ENCODE measurements around the gene LEKR1. TPM values are rescaled to one million over a fixed set of nuclear protein-coding genes. Genes with fewer than 3 reads are reported as not detected.

LEKR1 gene
- total RNA-seq, 2 donors from 2014 or later: 0.75 to 2.8 TPM

GRCh38 chr3:157051591-157051990, 225.4 kb downstream of the LEKR1 start:
- no peaks in the 10 kb centered on the region for H3K9me3 ChIP-seq (ENCODE audit: control insufficient read depth, low read length, poor library complexity, severe bottlenecking)
- Mint-ChIP-seq H3K4me1 (no peaks in the 10 kb centered on the region), H3K27ac (no peak overlapping the region), H3K27me3 (peaks cover 24% of the 10 kb centered on the region), H3K4me3 (no peak overlapping the region), H3K36me3 (ENCODE audit: low read depth) (no peaks in the 10 kb centered on the region)
- no peak for ATAC-seq
- DNase-seq: no peak

DNA sequence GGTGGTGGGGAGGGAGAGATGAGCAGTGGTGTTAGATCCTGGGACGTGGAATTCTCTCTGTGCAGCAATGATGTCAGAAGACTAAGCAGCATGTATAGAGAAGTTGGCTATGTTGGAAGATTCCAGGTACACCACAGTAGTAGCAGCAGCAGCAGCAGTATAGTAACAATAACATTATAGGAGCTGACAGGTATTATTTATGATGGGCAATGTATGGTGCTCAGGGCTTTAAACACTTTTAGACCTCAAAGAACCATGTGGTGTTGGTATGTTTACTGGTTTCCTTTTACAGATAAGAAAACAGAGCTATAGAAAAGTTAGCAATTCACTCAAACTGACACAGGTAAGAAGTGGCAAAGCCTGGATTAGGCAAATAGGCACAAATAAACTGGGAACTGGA, 229.9 kb downstream of the LEKR1 start:
- Mint-ChIP-seq H3K4me3 (no peak overlapping the region), H3K27ac (no peak overlapping the region), H3K36me3 (ENCODE audit: low read depth) (no peaks in the 10 kb centered on the region), H3K27me3 (peaks cover 34% of the 10 kb centered on the region), H3K4me1 (peaks cover 4% of the 10 kb centered on the region)
- H3K9me3 ChIP-seq (ENCODE audit: control insufficient read depth, low read length, poor library complexity, severe bottlenecking): no peaks in the 10 kb centered on the region
- no peak for DNase-seq
- no peak for ATAC-seq

GRCh38 chr3:157058392-157059071, 232.4 kb downstream of the LEKR1 start:
- no peak overlapping the region for H3K4me3 Mint-ChIP-seq
- no peaks in the 10 kb centered on the region for H3K36me3 Mint-ChIP-seq (ENCODE audit: low read depth)
- peaks cover 5% of the 10 kb centered on the region for H3K4me1 Mint-ChIP-seq
- H3K27ac Mint-ChIP-seq: no peak overlapping the region
- H3K9me3 ChIP-seq (ENCODE audit: control insufficient read depth, low read length, poor library complexity, severe bottlenecking): no peaks in the 10 kb centered on the region
- DNase-seq (no peak), ATAC-seq (no peak)
- H3K27me3 Mint-ChIP-seq: peaks cover 33% of the 10 kb centered on the region

- Mint-ChIP-seq H3K4me1 (peaks cover 7% of the 10 kb centered on the region), H3K36me3 (ENCODE audit: low read depth) (no peaks in the 10 kb centered on the region), H3K27ac (no peak overlapping the region), H3K27me3 (peaks cover 28% of the 10 kb centered on the region), H3K4me3 (no peak overlapping the region)
- no peaks in the 10 kb centered on the region for H3K9me3 ChIP-seq (ENCODE audit: control insufficient read depth, low read length, poor library complexity, severe bottlenecking)
- DNase-seq: no peak
- ATAC-seq: no peak
Measured at GRCh38 chr3:157059181-157059580, 233.0 kb downstream of the LEKR1 start.

DNA sequence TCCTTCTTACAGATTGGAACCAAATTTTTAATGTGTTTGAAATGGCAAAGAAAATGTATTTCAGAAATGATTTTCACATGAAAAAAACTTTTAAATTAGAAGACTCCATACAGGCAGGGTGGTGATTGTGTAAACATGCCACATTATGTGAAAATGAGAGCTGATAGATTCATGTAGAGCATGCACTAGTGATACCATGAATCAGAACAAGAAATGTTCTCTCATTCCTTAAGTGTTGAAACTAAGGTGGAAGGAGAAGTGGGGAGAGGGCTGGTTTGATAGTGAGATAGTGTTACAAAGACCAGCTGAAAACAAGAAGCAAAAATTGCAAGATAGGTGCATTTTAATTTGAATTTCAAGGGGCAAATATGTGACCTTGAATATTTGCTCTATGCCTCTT, 233.5 kb downstream of the LEKR1 start:
- Mint-ChIP-seq H3K36me3 (ENCODE audit: low read depth) (no peaks in the 10 kb centered on the region), H3K4me1 (peaks cover 7% of the 10 kb centered on the region), H3K27me3 (peaks cover 28% of the 10 kb centered on the region), H3K27ac (no peak overlapping the region), H3K4me3 (no peak overlapping the region)
- ATAC-seq (no peak), DNase-seq (no peak)
- no peaks in the 10 kb centered on the region for H3K9me3 ChIP-seq (ENCODE audit: control insufficient read depth, low read length, poor library complexity, severe bottlenecking)

- H3K4me3 Mint-ChIP-seq: no peak overlapping the region
- ATAC-seq: no peak
- H3K9me3 ChIP-seq (ENCODE audit: control insufficient read depth, low read length, poor library complexity, severe bottlenecking): no peaks in the 10 kb centered on the region
- peaks cover 11% of the 10 kb centered on the region for H3K4me1 Mint-ChIP-seq
- H3K27me3 Mint-ChIP-seq: peaks cover 19% of the 10 kb centered on the region
- no peaks in the 10 kb centered on the region for H3K36me3 Mint-ChIP-seq (ENCODE audit: low read depth)
- no peak for DNase-seq
- no peak overlapping the region for H3K27ac Mint-ChIP-seq
Measured at GRCh38 chr3:157061265-157061664, 235.1 kb downstream of the LEKR1 start.

DNA sequence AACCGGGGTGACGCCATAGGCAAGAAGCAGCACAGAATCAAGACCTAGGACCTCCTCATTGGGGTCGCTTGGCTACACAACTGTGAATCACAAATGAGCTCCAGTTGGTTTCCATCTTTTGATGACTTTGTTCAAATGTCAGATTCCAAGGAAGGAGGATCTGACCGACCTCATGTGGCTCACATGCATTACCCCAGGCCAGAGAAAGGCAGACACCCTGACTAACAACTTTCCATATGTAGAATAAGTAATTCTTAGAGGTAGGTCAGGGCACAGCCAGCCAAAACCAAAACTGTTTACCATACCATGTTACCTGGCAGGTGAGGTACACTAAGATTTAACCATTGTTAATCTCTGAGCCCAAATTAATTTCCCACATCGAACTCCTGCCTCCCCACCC, 237.3 kb downstream of the LEKR1 start:
- H3K27ac Mint-ChIP-seq: no peak overlapping the region

GRCh38 chr3:157063926-157064325, 237.8 kb downstream of the LEKR1 start:
- ATAC-seq: no peak
- no peak overlapping the region for H3K4me3 Mint-ChIP-seq
- peaks cover 32% of the 10 kb centered on the region for H3K4me1 Mint-ChIP-seq
- no peaks in the 10 kb centered on the region for H3K36me3 Mint-ChIP-seq (ENCODE audit: low read depth)
- H3K9me3 ChIP-seq (ENCODE audit: control insufficient read depth, low read length, poor library complexity, severe bottlenecking): no peaks in the 10 kb centered on the region
- no peak for DNase-seq
- H3K27me3 Mint-ChIP-seq: peaks cover 12% of the 10 kb centered on the region
- H3K27ac Mint-ChIP-seq: no peak overlapping the region

More for the DNA sequence above, 237.3 kb downstream of the LEKR1 start:
- DNase-seq (no peak), ATAC-seq (no peak)
- Mint-ChIP-seq H3K36me3 (ENCODE audit: low read depth) (no peaks in the 10 kb centered on the region), H3K4me1 (peaks cover 31% of the 10 kb centered on the region), H3K27me3 (peaks cover 12% of the 10 kb centered on the region), H3K4me3 (no peak overlapping the region)
- no peaks in the 10 kb centered on the region for H3K9me3 ChIP-seq (ENCODE audit: control insufficient read depth, low read length, poor library complexity, severe bottlenecking)

DNA sequence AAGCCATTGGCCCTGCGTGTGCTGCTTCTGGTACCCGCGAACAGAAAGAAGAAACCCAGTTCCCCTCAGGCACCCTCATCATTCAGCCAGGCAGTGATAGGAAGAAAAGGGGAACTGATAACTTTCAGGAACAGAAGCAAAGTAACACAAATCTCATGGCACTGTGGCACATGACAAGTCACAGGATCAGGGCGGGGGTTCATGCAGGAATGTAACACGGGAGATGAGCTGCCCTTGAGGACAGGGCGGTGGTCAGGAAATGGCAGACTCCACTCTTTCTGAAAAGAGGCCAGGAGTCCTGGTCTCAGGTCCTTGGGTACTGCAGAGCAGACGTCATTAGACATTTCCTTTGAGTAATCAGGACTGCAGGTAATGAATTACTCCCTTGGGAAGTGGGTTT, 238.2 kb downstream of the LEKR1 start:
- Mint-ChIP-seq H3K36me3 (ENCODE audit: low read depth) (no peaks in the 10 kb centered on the region), H3K4me1 (peaks cover 32% of the 10 kb centered on the region), H3K27me3 (peaks cover 9% of the 10 kb centered on the region), H3K4me3 (no peak overlapping the region), H3K27ac (no peak overlapping the region)
- no peak for ATAC-seq
- DNase-seq: no peak
- no peaks in the 10 kb centered on the region for H3K9me3 ChIP-seq (ENCODE audit: control insufficient read depth, low read length, poor library complexity, severe bottlenecking)

DNA sequence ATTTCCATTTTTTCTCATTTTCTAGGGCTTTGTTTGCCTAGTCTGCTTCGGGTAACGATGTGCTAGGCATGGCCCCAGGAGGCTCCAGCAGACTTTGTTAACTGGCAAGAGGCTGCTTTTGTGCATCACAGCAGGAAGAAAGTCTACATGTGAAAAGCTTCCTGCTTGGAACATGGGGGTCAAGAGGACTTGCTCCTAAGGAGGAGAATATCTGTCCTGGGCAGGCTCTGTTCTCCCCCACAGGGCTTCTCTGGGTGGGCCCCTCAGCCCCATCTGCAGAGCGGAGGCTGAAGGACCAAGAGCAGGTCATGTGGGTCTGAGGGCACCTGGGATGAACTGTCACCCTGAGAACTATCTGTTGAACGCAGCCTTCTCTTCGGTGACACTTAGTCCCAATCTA, 239.0 kb downstream of the LEKR1 start:
- H3K4me1 Mint-ChIP-seq: peaks cover 31% of the 10 kb centered on the region
- peaks cover 5% of the 10 kb centered on the region for H3K27me3 Mint-ChIP-seq
- no peaks in the 10 kb centered on the region for H3K36me3 Mint-ChIP-seq (ENCODE audit: low read depth)
- H3K4me3 Mint-ChIP-seq: no peak overlapping the region
- H3K9me3 ChIP-seq (ENCODE audit: control insufficient read depth, low read length, poor library complexity, severe bottlenecking): no peaks in the 10 kb centered on the region
- no peak for ATAC-seq
- no peak for DNase-seq
- peak overlapping the region; percentile 92 for H3K27ac Mint-ChIP-seq

- peak overlapping the region; percentile 19 for H3K4me3 Mint-ChIP-seq
- no peaks in the 10 kb centered on the region for H3K9me3 ChIP-seq (ENCODE audit: control insufficient read depth, low read length, poor library complexity, severe bottlenecking)
- H3K27me3 Mint-ChIP-seq: no peaks in the 10 kb centered on the region
- DNase-seq (no peak), ATAC-seq (no peak)
- H3K36me3 Mint-ChIP-seq (ENCODE audit: low read depth): no peaks in the 10 kb centered on the region
- H3K27ac Mint-ChIP-seq: peak overlapping the region; percentile 92
- peaks cover 27% of the 10 kb centered on the region for H3K4me1 Mint-ChIP-seq
Measured at GRCh38 chr3:157066335-157067098, 240.4 kb downstream of the LEKR1 start.

GRCh38 chr3:157067114-157067513, 241.0 kb downstream of the LEKR1 start:
- Mint-ChIP-seq H3K27ac (peak overlapping the region; percentile 92), H3K36me3 (ENCODE audit: low read depth) (peaks cover 4% of the 10 kb centered on the region), H3K4me1 (peaks cover 33% of the 10 kb centered on the region), H3K27me3 (no peaks in the 10 kb centered on the region), H3K4me3 (peak overlapping the region; percentile 19)
- peak; percentile 91 for ATAC-seq
- no peak for DNase-seq
- H3K9me3 ChIP-seq (ENCODE audit: control insufficient read depth, low read length, poor library complexity, severe bottlenecking): no peaks in the 10 kb centered on the region

DNA sequence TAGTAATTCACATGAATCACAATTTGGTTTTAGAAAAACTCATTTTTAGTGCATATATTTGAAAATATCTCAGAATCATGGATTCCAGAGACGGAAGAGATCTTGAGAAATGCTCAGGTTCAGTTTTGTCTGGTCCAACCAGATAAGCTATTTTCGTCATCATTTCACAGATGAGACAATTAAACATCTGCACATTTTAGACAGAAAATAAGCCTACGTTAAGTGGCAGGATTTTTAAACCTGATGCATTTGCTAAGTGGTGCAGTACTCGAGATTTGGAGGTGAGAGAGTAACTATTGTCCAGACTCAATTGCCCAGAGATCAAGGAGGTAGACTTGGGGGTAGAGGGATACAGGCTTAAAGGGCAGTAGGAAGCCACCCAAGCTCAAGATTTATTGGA, 243.3 kb downstream of the LEKR1 start:
- Mint-ChIP-seq H3K4me1 (peaks cover 31% of the 10 kb centered on the region), H3K4me3 (no peak overlapping the region), H3K27me3 (no peaks in the 10 kb centered on the region), H3K27ac (peak overlapping the region; percentile 92), H3K36me3 (ENCODE audit: low read depth) (peaks cover 4% of the 10 kb centered on the region)
- no peaks in the 10 kb centered on the region for H3K9me3 ChIP-seq (ENCODE audit: control insufficient read depth, low read length, poor library complexity, severe bottlenecking)
- ATAC-seq (no peak), DNase-seq (no peak)
